Neural progenitor cell (in vitro differentiated cells): Measurements from ENCODE around the gene NUBP2. TPM values are rescaled to one million over a fixed set of nuclear protein-coding genes. Genes with fewer than 3 reads are reported as not detected.

Experiments
- DNase-seq: peaks from one replicate; pipeline ENCODE4 v3.0.0-alpha.2; 2016; ENCODE audit warnings: low spot score
- H2AFZ ChIP-seq: fragments of 200-600 bp; sonication (generic); replicated peaks from 2 replicates; pipeline ENCODE4 v1.6.1; 2016; ENCODE audit warnings: antibody characterized with exemption
- H3F3A ChIP-seq: fragments of 200-600 bp; sonication (generic); 2 replicates; pipeline ENCODE4 v1.6.1; 2016; ENCODE audit warnings: antibody characterized with exemption, low read depth
- H3K27ac ChIP-seq: fragments of 200-600 bp; sonication (generic); 2 replicates; pipeline ENCODE4 v1.5.1; 2016; ENCODE audit warnings: mild to moderate bottlenecking
- H3K27me3 ChIP-seq: fragments of 200-600 bp; sonication (generic); 2 replicates; pipeline ENCODE4 v1.6.1; 2016; ENCODE audit warnings: mild to moderate bottlenecking, moderate library complexity
- H3K36me3 ChIP-seq: fragments of 200-600 bp; sonication (generic); 2 replicates; pipeline ENCODE4 v1.5.1; 2016
- H3K4me1 ChIP-seq: fragments of 200-600 bp; sonication (generic); 2 replicates; pipeline ENCODE4 v1.6.1; 2016; ENCODE audit warnings: mixed run types
- H3K4me2 ChIP-seq: fragments of 200-600 bp; sonication (generic); 2 replicates; pipeline ENCODE4 v1.6.1; 2016
- H3K4me3 ChIP-seq: fragments of 200-600 bp; sonication (generic); 2 replicates; pipeline ENCODE4 v1.5.1; 2016
- H3K79me2 ChIP-seq: fragments of 200-600 bp; sonication (generic); 2 replicates; pipeline ENCODE4 v1.6.1; 2016; ENCODE audit warnings: low read depth
- H3K9ac ChIP-seq: fragments of 200-600 bp; sonication (generic); 2 replicates; pipeline ENCODE4 v1.6.1; 2016
- H3K9me3 ChIP-seq: fragments of 200-600 bp; sonication (generic); 2 replicates; pipeline ENCODE4 v1.5.1; 2016; ENCODE audit warnings: low read depth
- H4K20me1 ChIP-seq: fragments of 200-600 bp; sonication (generic); 2 replicates; pipeline ENCODE4 v1.6.1; 2016; ENCODE audit warnings: low read depth
- H3K27ac Mint-ChIP-seq: 3 replicates; pipeline ENCODE4 v1.8.0; 2021; ENCODE audit warnings: mixed read lengths
- H3K27me3 Mint-ChIP-seq: 2 replicates; pipeline ENCODE4 v1.8.0; 2022; ENCODE audit warnings: low read depth, mild to moderate bottlenecking, inconsistent platforms, moderate library complexity, mixed read lengths; ENCODE audit not compliant: insufficient read depth
- H3K36me3 Mint-ChIP-seq: 3 replicates; pipeline ENCODE4 v1.8.0; 2021; ENCODE audit warnings: mixed read lengths
- H3K4me1 Mint-ChIP-seq: 3 replicates; pipeline ENCODE4 v1.8.0; 2021; ENCODE audit warnings: mixed read lengths
- H3K4me3 Mint-ChIP-seq: 3 replicates; pipeline ENCODE4 v1.8.0; 2021; ENCODE audit warnings: mild to moderate bottlenecking, moderate library complexity, mixed read lengths
- H3K9me3 Mint-ChIP-seq: 3 replicates; pipeline ENCODE4 v1.8.0; 2020; ENCODE audit warnings: mixed read lengths
- CTCF ChIP-seq: fragments of 200-600 bp; sonication (generic); IDR thresholded peaks from 2 replicates; pipeline ENCODE4 v1.5.1; 2017; ENCODE audit warnings: antibody characterized with exemption, mild to moderate bottlenecking
- EZH2 ChIP-seq: fragments of 200-600 bp; sonication (generic); IDR thresholded peaks from 2 replicates; pipeline ENCODE4 v1.6.1; 2017; ENCODE audit warnings: antibody characterized with exemption, mild to moderate bottlenecking, moderate library complexity
- EZH2phosphoT487 ChIP-seq: fragments of 200-600 bp; sonication (generic); IDR thresholded peaks from 2 replicates; pipeline ENCODE4 v1.6.1; 2017; ENCODE audit warnings: antibody characterized with exemption
- total RNA-seq: library from RNA; depleted of rRNA; stranded (reverse); fragments of >200 nt; gene quantifications from 2 replicates; pipeline ENCODE4 v1.2.3, GENCODE V29; 2015; ENCODE audit warnings: low replicate concordance

The NUBP2 gene
- total RNA-seq, 1 donor from 2014 or later = 22.8 TPM

GRCh38 chr16:1749152-1750117 is 33.3 kb upstream of the NUBP2 start:
- DNase-seq = no peak
- H3K9me3 Mint-ChIP-seq = no peaks in the 10 kb centered on the region
- Histone ChIP-seq H3K4me2 (no peak overlapping the region), H3K27me3 (no peaks in the 10 kb centered on the region), H2AFZ (no peak overlapping the region), H3K9me3 (no peaks in the 10 kb centered on the region), H3K27ac (no peak overlapping the region), H3K79me2 (no peaks in the 10 kb centered on the region), H3F3A (no peaks in the 10 kb centered on the region), H3K4me1 (no peaks in the 10 kb centered on the region), H3K4me3 (no peak overlapping the region), H3K36me3 (no peaks in the 10 kb centered on the region), H4K20me1 (no peaks in the 10 kb centered on the region), H3K9ac (no peak overlapping the region)
- H3K4me3 Mint-ChIP-seq = no peak overlapping the region
- no peaks in the 10 kb centered on the region for H3K27me3 Mint-ChIP-seq
- H3K27ac Mint-ChIP-seq = no peak overlapping the region
- peaks cover 6% of the 10 kb centered on the region for H3K36me3 Mint-ChIP-seq
- H3K4me1 Mint-ChIP-seq = no peaks in the 10 kb centered on the region
- no peak for TF ChIP-seq EZH2phosphoT487
- TF ChIP-seq EZH2 = no peak
- no peak for TF ChIP-seq CTCF

- Mint-ChIP-seq H3K4me3 (no peak overlapping the region), H3K36me3 (peaks cover 7% of the 10 kb centered on the region), H3K9me3 (no peaks in the 10 kb centered on the region), H3K27ac (no peak overlapping the region), H3K4me1 (no peaks in the 10 kb centered on the region), H3K27me3 (peaks cover 4% of the 10 kb centered on the region)
- no peak for DNase-seq
- Histone ChIP-seq H3K27me3 (no peaks in the 10 kb centered on the region), H3K4me3 (no peak overlapping the region), H3K79me2 (no peaks in the 10 kb centered on the region), H3K4me2 (no peak overlapping the region), H3F3A (no peaks in the 10 kb centered on the region), H3K36me3 (no peaks in the 10 kb centered on the region), H3K9ac (no peak overlapping the region), H2AFZ (no peak overlapping the region), H3K9me3 (no peaks in the 10 kb centered on the region), H4K20me1 (no peaks in the 10 kb centered on the region), H3K4me1 (no peaks in the 10 kb centered on the region), H3K27ac (no peak overlapping the region)
- TF ChIP-seq CTCF = no peak
- no peak for TF ChIP-seq EZH2
- TF ChIP-seq EZH2phosphoT487 = no peak
These were observed 30.8 kb upstream of the NUBP2 start for GRCh38 chr16:1751946-1752345.

- H3K4me1 ChIP-seq = no peaks in the 10 kb centered on the region
- no peaks in the 10 kb centered on the region for H3F3A ChIP-seq
- H3K4me3 ChIP-seq = no peak overlapping the region
- DNase-seq = no peak
- H2AFZ ChIP-seq = no peak overlapping the region
- H4K20me1 ChIP-seq = no peaks in the 10 kb centered on the region
- no peak overlapping the region for H3K9ac ChIP-seq
- no peak overlapping the region for H3K4me2 ChIP-seq
- H3K4me1 Mint-ChIP-seq = no peaks in the 10 kb centered on the region
- no peaks in the 10 kb centered on the region for H3K9me3 ChIP-seq
- peaks cover 4% of the 10 kb centered on the region for H3K27me3 Mint-ChIP-seq
- no peaks in the 10 kb centered on the region for H3K9me3 Mint-ChIP-seq
- no peak overlapping the region for H3K27ac Mint-ChIP-seq
- H3K36me3 ChIP-seq = no peaks in the 10 kb centered on the region
- H3K4me3 Mint-ChIP-seq = no peak overlapping the region
- no peaks in the 10 kb centered on the region for H3K79me2 ChIP-seq
- peaks cover 5% of the 10 kb centered on the region for H3K36me3 Mint-ChIP-seq
- no peak for TF ChIP-seq EZH2phosphoT487
- TF ChIP-seq EZH2 = no peak
- no peak for TF ChIP-seq CTCF
- H3K27ac ChIP-seq = no peak overlapping the region
- H3K27me3 ChIP-seq = no peaks in the 10 kb centered on the region
These were observed 29.9 kb upstream of the NUBP2 start for GRCh38 chr16:1752853-1753252.
